Esophagus (tissue), 2 donors: ENCODE measurements around the gene RAB11FIP3. TPM values are rescaled to one million over a fixed set of nuclear protein-coding genes. Genes with fewer than 3 reads are reported as not detected.
"Not testable (repeated sequence)": the region's sequence is repeated elsewhere in the genome, so short reads cannot be mapped to it uniquely, and the experiment has no call there.

Experiments
- H3K27ac ChIP-seq, 2 donors: one replicate each; pipeline ENCODE4 v1.5.1; 2013; ENCODE audit warnings: low read depth in 2 of 2, mild to moderate bottlenecking in 2 of 2, inconsistent platforms in 1 of 2, low read length in 1 of 2, moderate library complexity in 1 of 2
- H3K27me3 ChIP-seq, 2 donors: one replicate each; pipeline ENCODE4 v1.6.1; 2013; ENCODE audit warnings: low read length in 2 of 2, control low read depth in 1 of 2, mild to moderate bottlenecking in 1 of 2; ENCODE audit not compliant: insufficient read depth in 2 of 2, control insufficient read depth in 1 of 2
- H3K36me3 ChIP-seq, 2 donors: one replicate each; pipeline ENCODE4 v1.6.1; 2013; ENCODE audit warnings: low read length in 1 of 2; ENCODE audit not compliant: control insufficient read depth in 2 of 2, insufficient read depth in 2 of 2
- H3K4me1 ChIP-seq, 2 donors: one replicate each; pipeline ENCODE4 v1.6.1; 2013; ENCODE audit warnings: low read length in 1 of 2; ENCODE audit not compliant: control insufficient read depth in 2 of 2, insufficient read depth in 2 of 2
- H3K4me3 ChIP-seq, 2 donors: one replicate each; pipeline ENCODE4 v1.5.1; 2013; ENCODE audit warnings: low read length in 2 of 2, mild to moderate bottlenecking in 2 of 2, low read depth in 1 of 2, moderate library complexity in 1 of 2
- H3K9me3 ChIP-seq, 2 donors: one replicate each; pipeline ENCODE4 v1.6.1; 2013; ENCODE audit warnings: mild to moderate bottlenecking in 2 of 2, low read depth in 1 of 2, low read length in 1 of 2, moderate library complexity in 1 of 2; ENCODE audit not compliant: control insufficient read depth in 2 of 2, insufficient read depth in 1 of 2
- WGBS, 2 donors: extraction: QIAGEN DNeasy Blood & Tissue Kit; methylation state at CpG; one replicate each; pipeline ENCODE4 v1.1.7; 2013; 5-methylcytosine and 5-hydroxymethylcytosine counted together
- polyA plus RNA-seq, 2 donors: library from polyadenylated mRNA; stranded (reverse); fragments of 200-250 nt; gene quantifications; one replicate each; pipeline ENCODE4 v1.2.3, GENCODE V29; 2013
- donor health status: healthy with polysubstance abuse.
- donor health status: Bipolar disorder and iron deficiency.

The RAB11FIP3 gene
- polyA plus RNA-seq, 2 donors, result 9.1 to 10.6 TPM

DNA sequence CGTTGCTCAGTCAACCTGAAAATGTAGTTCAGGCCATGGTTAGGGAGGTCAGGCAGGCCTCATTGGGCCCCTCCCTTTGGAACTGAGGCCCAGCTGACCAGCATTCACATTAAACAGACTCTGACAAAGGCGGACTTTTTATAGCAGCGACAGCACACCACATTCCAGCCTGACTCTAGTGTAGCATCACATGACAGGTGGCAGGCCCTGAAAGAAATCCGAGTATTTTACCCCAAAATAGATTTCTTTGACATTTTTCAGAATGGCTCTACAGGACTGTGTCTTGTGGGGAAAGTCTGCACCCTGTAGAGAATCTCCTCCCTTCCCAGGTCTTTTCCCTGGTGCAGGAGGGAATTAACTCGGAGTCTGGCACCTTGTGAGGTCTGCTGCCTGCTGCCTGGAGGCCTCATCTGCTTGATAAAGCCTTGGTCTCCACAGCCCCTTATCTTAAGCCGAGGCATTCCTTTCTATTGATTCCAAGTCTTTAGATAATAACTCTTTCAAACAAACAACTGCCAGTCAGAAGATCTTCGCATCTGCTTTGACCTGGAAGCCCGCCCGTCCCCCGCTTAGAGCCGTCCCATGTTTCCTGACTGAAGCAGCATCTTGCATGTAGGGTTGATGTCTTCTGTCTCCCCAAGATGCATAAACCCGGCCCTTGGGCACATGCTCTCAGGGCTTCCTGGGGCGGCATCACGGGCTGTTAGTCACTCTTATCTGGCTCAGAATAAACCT lies 58.1 kb downstream of the RAB11FIP3 start:
- Histone ChIP-seq H3K27ac (no peak overlapping the region), H3K4me1 (no peaks in the 10 kb centered on the region), H3K27me3 (no peaks in the 10 kb centered on the region), H3K9me3 (no peaks in the 10 kb centered on the region), H3K4me3 (no peak overlapping the region), H3K36me3 (peaks cover 0 to 8% of the 10 kb centered on the region in 2 donors)
- whole genome bisulfite sequencing, 2 donors, result 78 to 79% methylated on average over 14 of the region's 14 CpGs

DNA sequence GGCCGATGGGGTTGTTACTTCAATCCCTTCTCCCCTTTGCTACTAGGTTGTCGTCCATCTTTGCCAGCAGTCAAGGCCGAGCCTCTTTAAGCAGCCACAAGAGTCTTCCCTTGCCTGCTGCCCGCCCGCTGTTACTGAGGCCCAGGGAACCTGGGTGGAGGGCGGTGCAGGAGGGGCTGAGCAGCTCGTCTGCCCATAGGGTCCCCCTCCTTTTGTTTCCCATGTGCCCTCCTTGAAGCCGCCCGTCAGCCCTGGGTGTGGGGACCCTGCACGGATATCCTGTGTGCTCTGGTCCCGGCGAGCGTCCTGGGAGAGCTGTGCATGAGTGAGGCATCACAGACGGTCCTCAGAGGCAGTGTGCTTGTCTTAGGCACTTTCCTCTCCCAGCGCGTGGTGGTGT lies 64.2 kb downstream of the RAB11FIP3 start:
- peaks cover 6 to 7% of the 10 kb centered on the region in 2 donors for H3K36me3 ChIP-seq
- no peaks in the 10 kb centered on the region for H3K27me3 ChIP-seq
- H3K4me1 ChIP-seq, result no peaks in the 10 kb centered on the region
- no peak overlapping the region for H3K27ac ChIP-seq
- no peaks in the 10 kb centered on the region for H3K9me3 ChIP-seq
- no peak overlapping the region for H3K4me3 ChIP-seq
- WGBS, 2 donors, result 89 to 90% methylated on average over 16 of the region's 16 CpGs

DNA sequence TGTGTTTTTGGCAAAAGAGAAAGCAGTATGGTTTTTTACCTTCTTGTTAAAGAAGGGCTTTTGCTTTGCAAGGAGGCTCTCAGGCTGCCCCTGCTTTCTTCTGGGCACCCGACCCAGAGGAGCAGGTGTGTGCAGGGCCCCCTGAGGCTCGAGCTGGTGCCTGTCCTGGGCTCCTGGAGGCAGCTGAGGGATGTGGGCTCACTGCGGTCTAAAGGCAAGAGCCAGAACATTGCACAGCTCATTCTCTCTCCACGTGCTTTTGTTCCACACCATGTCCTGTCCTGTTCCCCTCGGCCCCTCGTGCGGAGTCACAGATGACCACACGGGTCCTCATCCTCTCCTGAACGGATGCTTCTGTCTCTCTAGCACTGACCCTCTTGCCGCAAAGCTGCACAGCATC lies 65.3 kb downstream of the RAB11FIP3 start:
- Histone ChIP-seq H3K27me3 (no peaks in the 10 kb centered on the region), H3K9me3 (no peaks in the 10 kb centered on the region), H3K36me3 (peaks cover 6 to 7% of the 10 kb centered on the region in 2 donors), H3K27ac (no peak overlapping the region), H3K4me1 (no peaks in the 10 kb centered on the region), H3K4me3 (no peak overlapping the region)
- 90 to 91% methylated on average over 10 of the region's 10 CpGs for WGBS, 2 donors

DNA sequence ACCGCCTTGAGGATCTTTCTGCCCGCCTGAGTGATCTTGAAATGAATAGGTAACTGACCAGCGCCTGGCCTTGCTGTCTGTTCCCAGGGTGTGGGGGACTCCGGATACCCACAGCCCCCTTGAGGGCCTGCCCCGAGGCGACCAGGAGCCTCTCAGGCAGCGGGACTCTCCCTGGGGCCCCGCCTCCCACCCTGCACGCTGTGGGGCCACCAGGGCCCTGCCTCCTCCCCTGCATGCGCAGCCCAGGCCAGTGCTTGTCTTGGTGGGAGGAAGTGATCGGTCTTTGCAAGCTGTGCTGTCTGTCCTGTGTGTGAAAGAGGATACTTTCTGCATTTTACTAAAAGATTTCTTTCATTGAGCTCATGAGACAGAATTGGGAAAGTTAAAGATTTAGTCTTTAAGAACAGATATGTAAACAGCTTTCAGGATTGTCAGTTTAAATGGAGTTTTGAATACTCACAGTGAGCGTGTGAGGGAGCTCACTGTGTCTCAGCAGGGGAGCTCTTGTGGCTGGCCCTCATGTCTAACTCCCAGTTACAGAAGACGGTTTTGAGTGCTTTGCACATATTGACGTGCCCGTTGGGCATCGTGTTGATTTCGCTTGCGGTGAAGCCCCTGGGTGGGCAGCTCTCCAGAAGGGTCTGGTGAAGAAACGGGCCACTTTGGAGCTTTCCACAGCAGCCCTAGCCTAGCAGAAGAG lies 65.9 kb downstream of the RAB11FIP3 start:
- peaks cover 6 to 7% of the 10 kb centered on the region in 2 donors for H3K36me3 ChIP-seq
- 86 to 88% methylated on average over 19 of the region's 19 CpGs for WGBS, 2 donors
- no peaks in the 10 kb centered on the region for H3K27me3 ChIP-seq
- H3K4me1 ChIP-seq, result no peaks in the 10 kb centered on the region
- no peak overlapping the region for H3K4me3 ChIP-seq
- no peak overlapping the region for H3K27ac ChIP-seq
- H3K9me3 ChIP-seq, result no peaks in the 10 kb centered on the region

DNA sequence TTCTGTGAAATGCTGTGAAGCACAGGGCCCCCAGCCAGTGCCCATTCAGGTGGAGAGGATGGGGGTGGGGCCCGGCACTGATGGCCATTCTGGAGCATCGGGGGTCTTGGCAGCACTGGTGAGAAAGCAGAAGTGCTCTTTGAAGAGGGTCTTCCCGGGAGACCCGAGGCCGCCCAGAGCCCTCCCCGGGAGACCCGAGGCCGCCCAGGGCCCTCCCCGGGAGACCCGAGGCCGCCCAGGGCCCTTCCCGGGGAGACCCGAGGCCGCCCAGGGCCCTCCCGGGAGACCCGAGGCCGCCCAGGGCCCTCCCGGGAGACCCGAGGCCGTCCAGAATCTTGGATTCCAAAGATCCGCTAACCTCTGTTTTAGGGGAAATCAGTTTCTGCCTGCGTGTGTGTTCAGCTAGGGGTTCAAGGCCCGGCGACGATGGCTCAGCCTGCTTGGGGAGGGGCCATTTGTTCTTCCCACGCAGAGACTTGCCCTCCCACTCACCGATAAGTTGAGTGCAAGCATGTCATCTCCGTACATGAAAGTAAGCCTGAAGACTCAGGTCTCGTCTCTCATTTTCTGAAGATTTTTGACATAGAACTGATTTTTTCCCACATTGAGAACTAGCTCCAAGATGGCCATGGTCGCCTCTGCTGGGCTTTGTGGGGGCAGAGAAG lies 66.9 kb downstream of the RAB11FIP3 start:
- Histone ChIP-seq H3K36me3 (peaks cover 6 to 12% of the 10 kb centered on the region in 2 donors), H3K4me1 (no peaks in the 10 kb centered on the region), H3K27me3 (no peaks in the 10 kb centered on the region), H3K4me3 (no peak overlapping the region), H3K9me3 (no peaks in the 10 kb centered on the region), H3K27ac (no peak overlapping the region)
- WGBS, 2 donors, result 92% methylated on average over 30 of the region's 30 CpGs

DNA sequence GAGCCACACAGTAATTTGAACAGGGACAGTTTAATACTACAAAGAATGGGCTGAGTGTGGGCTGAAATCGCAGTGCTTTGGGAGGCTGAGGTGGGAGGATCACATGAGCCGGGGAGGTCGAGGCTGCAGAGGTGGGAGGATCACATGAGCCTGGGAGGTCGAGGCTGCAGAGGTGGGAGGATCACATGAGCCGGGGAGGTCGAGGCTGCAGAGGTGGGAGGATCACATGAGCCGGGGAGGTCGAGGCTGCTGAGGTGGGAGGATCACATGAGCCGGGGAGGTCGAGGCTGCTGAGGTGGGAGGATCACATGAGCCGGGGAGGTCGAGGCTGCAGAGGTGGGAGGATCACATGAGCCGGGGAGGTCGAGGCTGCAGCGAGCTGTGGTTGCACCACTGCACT lies 69.2 kb downstream of the RAB11FIP3 start:
- not testable (repeated sequence) for H3K27me3 ChIP-seq, H3K4me3 ChIP-seq, H3K27ac ChIP-seq, H3K4me1 ChIP-seq, H3K9me3 ChIP-seq
- H3K36me3 ChIP-seq, result peaks cover 8 to 12% of the 10 kb centered on the region in 2 donors
- WGBS, 2 donors, result 88 to 89% methylated on average over 15 of the region's 15 CpGs

DNA sequence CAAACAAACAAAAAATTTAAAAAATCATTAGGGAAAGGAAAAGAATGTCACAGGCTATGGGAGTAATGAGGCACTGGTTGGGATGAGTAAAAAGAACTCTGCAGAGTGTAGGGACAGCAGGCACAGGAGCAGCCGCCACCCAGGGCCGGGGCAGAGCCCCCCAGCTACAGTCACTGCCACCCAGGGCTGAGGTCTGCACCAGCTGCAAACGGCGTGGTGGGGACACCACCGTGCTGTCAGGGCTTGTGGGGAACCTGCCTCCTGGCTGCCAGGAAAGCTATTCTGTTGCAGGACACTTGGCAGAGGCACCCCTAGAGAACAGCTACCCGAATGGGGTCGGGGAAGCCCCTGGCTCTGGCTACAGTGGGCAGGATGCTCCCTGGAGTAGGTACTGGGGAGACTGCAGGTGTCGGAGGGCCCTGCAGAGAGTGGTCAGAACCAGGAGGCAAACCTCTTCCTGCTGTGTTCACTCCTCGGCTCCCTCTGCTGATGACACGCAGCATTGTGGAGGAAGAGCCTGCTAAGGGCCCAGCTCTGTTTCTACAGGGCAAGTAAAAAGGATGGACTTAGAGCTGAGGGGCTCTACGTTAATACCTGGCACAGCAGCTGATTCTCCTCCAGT lies 69.8 kb downstream of the RAB11FIP3 start:
- WGBS, 2 donors, result 70 to 73% methylated on average over 11 of the region's 11 CpGs
- H3K4me1 ChIP-seq, result no peaks in the 10 kb centered on the region
- H3K36me3 ChIP-seq, result peaks cover 7 to 12% of the 10 kb centered on the region in 2 donors
- no peaks in the 10 kb centered on the region for H3K27me3 ChIP-seq
- H3K4me3 ChIP-seq, result no peak overlapping the region
- no peaks in the 10 kb centered on the region for H3K9me3 ChIP-seq
- H3K27ac ChIP-seq, result no peak overlapping the region

DNA sequence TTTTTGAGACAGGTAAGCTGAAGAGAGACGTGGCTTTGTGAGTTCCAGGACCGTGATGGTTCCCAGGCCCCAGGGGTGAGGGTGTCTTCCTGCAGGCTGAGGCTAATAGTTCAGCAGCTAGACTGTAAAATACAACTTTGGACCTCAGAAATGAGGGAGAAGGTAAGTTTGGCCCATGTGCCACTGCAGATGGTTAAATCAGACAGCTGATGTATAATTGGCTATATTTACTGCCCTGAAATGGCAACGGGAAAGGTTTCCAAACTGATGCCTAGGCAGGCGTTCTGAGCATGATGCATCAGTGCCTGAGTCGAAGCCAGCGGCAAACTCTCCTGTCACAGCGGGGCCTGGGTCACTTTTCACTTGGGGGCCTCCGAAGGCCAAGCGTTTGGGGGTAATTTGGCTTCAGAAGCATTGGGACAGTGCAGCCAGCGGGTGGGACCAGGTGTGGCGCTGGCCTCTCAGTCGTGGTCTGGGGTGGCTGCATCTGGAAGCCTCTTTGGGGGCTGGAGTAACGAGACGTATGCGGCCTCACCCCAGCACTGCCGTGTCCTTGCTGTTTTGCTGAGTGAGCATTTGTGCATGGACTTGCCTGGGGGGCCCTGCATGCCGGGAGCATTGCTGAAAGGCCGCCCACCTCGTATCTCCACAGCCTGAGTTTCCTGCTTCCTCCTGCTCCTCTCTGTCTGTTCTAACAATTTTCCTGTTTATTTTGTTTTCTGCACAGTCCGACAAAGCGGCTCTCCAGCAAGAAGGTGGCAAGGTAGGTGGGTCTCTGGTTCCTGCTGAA lies 70.8 kb downstream of the RAB11FIP3 start:
- Histone ChIP-seq H3K4me1 (no peaks in the 10 kb centered on the region), H3K27ac (no peak overlapping the region), H3K4me3 (no peak overlapping the region), H3K9me3 (no peaks in the 10 kb centered on the region), H3K36me3 (peaks cover 5 to 7% of the 10 kb centered on the region in 2 donors), H3K27me3 (no peaks in the 10 kb centered on the region)
- 86 to 88% methylated on average over 21 of the region's 21 CpGs for WGBS, 2 donors

DNA sequence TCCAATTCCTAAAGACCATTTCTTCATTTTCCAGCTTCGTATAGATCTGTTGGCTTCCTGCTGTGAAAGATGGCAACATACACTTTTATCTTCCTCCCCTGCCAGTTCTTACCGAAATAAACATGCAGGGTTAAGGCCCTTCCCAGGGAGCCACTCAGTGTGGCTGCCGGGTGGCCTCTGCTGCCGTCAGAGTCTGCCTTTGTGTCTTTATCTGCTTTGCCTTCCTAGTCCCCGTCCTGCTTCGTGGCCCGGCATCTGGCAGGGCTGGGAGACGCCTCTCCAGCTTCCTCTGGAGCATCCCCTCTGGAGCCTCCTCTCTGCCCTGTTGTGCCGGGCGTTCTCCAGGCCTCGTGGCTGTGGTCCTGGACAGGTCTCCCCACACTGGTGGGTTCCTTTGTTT lies 71.8 kb downstream of the RAB11FIP3 start:
- no peaks in the 10 kb centered on the region for H3K9me3 ChIP-seq
- no peak overlapping the region for H3K4me3 ChIP-seq
- no peaks in the 10 kb centered on the region for H3K27me3 ChIP-seq
- 82 to 86% methylated on average over 11 of the region's 11 CpGs for WGBS, 2 donors
- H3K27ac ChIP-seq, result no peak overlapping the region
- peaks cover 5 to 7% of the 10 kb centered on the region in 2 donors for H3K36me3 ChIP-seq
- H3K4me1 ChIP-seq, result no peaks in the 10 kb centered on the region
